A673 (cell line): ENCODE data around the gene SRD5A1. TPM values are rescaled to one million over a fixed set of nuclear protein-coding genes. Genes with fewer than 3 reads are reported as not detected.

Experiments
- BruUV-seq: library from RNA; stranded (reverse); fragments of 400-500 nt; replicated peaks from 2 replicates; lab custom pipeline; 2021; lab: Mats Ljungman, UMichigan
- CTCF ChIA-PET: fragments of 300-600 bp; sonication (Branson Sonifier 250); formaldehyde crosslinking; loops from one replicate; lab custom pipeline; 2022; ENCODE audit warnings: antibody characterized with exemption; lab: Charles Lee
- POLR2A ChIA-PET: fragments of 300-600 bp; sonication (Branson Sonifier 250); formaldehyde crosslinking; loops from one replicate; lab custom pipeline; 2022; ENCODE audit warnings: antibody characterized with exemption; ENCODE audit not compliant: low non-redundant PET; lab: Charles Lee
- DNase-seq: peaks from one replicate; pipeline ENCODE4 v3.0.0-alpha.2; 2015; ENCODE audit warnings: low spot score
- H3K27ac ChIP-seq: fragments of 200-600 bp; sonication (generic); 2 replicates; pipeline ENCODE4 v1.5.1; 2016; ENCODE audit warnings: mixed run types, low read depth, mild to moderate bottlenecking, mixed read lengths, antibody characterized with exemption, low read length; ENCODE audit not compliant: poor library complexity, severe bottlenecking
- H3K27me3 ChIP-seq: fragments of 200-600 bp; sonication (generic); replicated peaks from 2 replicates; pipeline ENCODE4 v1.6.1; 2017; ENCODE audit warnings: mixed run types, low read depth, mild to moderate bottlenecking, mixed read lengths, antibody characterized with exemption, low read length; ENCODE audit not compliant: insufficient read depth, poor library complexity
- H3K36me3 ChIP-seq: fragments of 200-600 bp; sonication (generic); 2 replicates; pipeline ENCODE4 v1.6.1; 2016; ENCODE audit warnings: mixed run types, mild to moderate bottlenecking, mixed read lengths, antibody characterized with exemption, low read length; ENCODE audit not compliant: insufficient read depth, poor library complexity, severe bottlenecking
- H3K4me1 ChIP-seq: fragments of 200-600 bp; sonication (generic); 2 replicates; pipeline ENCODE4 v1.6.1; 2017; ENCODE audit warnings: mixed run types, mild to moderate bottlenecking, mixed read lengths, antibody characterized with exemption, low read length; ENCODE audit not compliant: insufficient read depth, poor library complexity, severe bottlenecking
- H3K4me3 ChIP-seq: fragments of 200-600 bp; sonication (generic); 2 replicates; pipeline ENCODE4 v1.5.1; 2016; ENCODE audit warnings: low read depth, mixed run types, mild to moderate bottlenecking, mixed read lengths, low read length; ENCODE audit not compliant: poor library complexity, severe bottlenecking
- H3K9me3 ChIP-seq: fragments of 200-600 bp; sonication (generic); 2 replicates; pipeline ENCODE4 v1.6.1; 2016; ENCODE audit warnings: mixed run types, low read depth, mild to moderate bottlenecking, mixed read lengths, antibody characterized with exemption, low read length; ENCODE audit not compliant: poor library complexity, severe bottlenecking
- EZH2 ChIP-seq: fragments of 200-600 bp; sonication (generic); IDR thresholded peaks from 2 replicates; pipeline ENCODE4 v1.6.1; 2017; ENCODE audit warnings: borderline replicate concordance, low read depth, mild to moderate bottlenecking, mixed read lengths, antibody characterized with exemption, low read length; ENCODE audit not compliant: poor library complexity, severe bottlenecking
- intact Hi-C: fragments of 100-400 bp; cut with micrococcal nuclease; formaldehyde crosslinking; loops from one replicate; pipeline ENCODE4 v1.10.0; 2022; ENCODE audit not compliant: unreplicated experiment
- total RNA-seq: library from RNA; stranded (reverse); gene quantifications from 2 replicates; pipeline ENCODE4 v1.2.3, GENCODE V29; 2021
- TF ChIP-seq, protein P1 (sequence below): fragments of 300-800, 200-600 bp; sonication (generic); conservative IDR thresholded peaks from 2 replicates; pipeline ENCODE4 v1.5.1; 2017; ENCODE audit warnings: low read depth, mild to moderate bottlenecking, antibody characterized with exemption, low read length, moderate library complexity, mixed read lengths

SRD5A1 gene
- total RNA-seq, 1 experiment from 2014 or later = 32.0 TPM

GRCh38 chr5:6705959-6706358 lies 72.7 kb downstream of the SRD5A1 start:
- CTCF ChIA-PET = no interaction called here
- Histone ChIP-seq H3K4me3 (no peak overlapping the region), H3K4me1 (no peaks in the 10 kb centered on the region), H3K9me3 (no peaks in the 10 kb centered on the region), H3K27ac (no peak overlapping the region), H3K36me3 (no peaks in the 10 kb centered on the region), H3K27me3 (no peaks in the 10 kb centered on the region)
- POLR2A ChIA-PET = no interaction called here
- no TSS peak for BruUV-seq
- intact Hi-C loops = no loop called here
- no peak for DNase-seq
- TF ChIP-seq, protein P1, sequence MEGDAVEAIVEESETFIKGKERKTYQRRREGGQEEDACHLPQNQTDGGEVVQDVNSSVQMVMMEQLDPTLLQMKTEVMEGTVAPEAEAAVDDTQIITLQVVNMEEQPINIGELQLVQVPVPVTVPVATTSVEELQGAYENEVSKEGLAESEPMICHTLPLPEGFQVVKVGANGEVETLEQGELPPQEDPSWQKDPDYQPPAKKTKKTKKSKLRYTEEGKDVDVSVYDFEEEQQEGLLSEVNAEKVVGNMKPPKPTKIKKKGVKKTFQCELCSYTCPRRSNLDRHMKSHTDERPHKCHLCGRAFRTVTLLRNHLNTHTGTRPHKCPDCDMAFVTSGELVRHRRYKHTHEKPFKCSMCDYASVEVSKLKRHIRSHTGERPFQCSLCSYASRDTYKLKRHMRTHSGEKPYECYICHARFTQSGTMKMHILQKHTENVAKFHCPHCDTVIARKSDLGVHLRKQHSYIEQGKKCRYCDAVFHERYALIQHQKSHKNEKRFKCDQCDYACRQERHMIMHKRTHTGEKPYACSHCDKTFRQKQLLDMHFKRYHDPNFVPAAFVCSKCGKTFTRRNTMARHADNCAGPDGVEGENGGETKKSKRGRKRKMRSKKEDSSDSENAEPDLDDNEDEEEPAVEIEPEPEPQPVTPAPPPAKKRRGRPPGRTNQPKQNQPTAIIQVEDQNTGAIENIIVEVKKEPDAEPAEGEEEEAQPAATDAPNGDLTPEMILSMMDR = no peak
- no peak for TF ChIP-seq EZH2

DNA sequence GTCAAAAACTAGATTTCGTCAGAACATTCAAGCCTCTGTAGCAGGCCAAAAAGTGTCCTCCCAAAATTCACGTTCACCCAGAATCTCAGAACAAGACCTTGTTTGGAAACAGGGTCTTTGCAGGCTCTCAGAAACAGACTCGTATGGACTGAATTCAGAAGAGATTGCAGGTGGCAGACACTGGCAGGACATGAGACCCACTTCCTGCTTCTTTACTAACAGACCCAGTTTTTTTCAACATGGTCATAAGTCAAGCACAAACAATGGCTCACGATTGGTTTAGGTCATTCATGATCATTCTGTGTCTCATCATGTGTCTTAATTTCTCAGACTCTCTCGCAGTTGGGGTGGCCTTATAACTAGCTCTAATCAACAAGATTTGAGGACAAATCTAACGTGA lies 74.6 kb downstream of the SRD5A1 start:
- intact Hi-C loops = no loop called here
- no peaks in the 10 kb centered on the region for H3K9me3 ChIP-seq
- CTCF ChIA-PET = no interaction called here
- H3K27me3 ChIP-seq = no peaks in the 10 kb centered on the region
- H3K27ac ChIP-seq = no peak overlapping the region
- POLR2A ChIA-PET = no interaction called here
- no TSS peak for BruUV-seq
- TF ChIP-seq EZH2 = no peak
- TF ChIP-seq, protein P1 = no peak
- H3K4me1 ChIP-seq = no peaks in the 10 kb centered on the region
- H3K4me3 ChIP-seq = no peak overlapping the region
- H3K36me3 ChIP-seq = no peaks in the 10 kb centered on the region
- no peak for DNase-seq

DNA sequence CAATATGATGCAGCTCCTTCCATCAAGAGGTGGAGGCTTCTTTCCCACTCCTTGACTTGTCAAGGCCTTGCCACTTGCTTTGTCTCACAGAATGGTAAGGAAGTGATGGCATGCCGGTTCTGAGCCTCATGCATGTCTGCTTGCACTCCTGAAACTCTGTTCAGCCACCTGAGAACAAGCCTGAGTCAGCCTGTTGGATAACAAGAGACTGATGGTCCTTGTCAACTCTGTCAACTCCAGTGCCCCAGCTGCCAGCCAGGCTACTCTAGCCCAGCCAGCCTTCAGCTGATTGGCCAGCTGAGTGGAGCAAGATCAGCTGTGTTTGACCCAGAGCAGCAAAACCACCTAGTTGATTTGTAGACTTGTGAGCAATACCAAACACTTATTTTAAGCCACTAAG lies 75.6 kb downstream of the SRD5A1 start:
- H3K4me3 ChIP-seq = no peak overlapping the region
- H3K9me3 ChIP-seq = no peaks in the 10 kb centered on the region
- no peaks in the 10 kb centered on the region for H3K36me3 ChIP-seq
- intact Hi-C loops = no loop called here
- ChIA-PET POLR2A (no interaction called here), CTCF (no interaction called here)
- DNase-seq = no peak
- TF ChIP-seq, protein P1 = no peak
- TF ChIP-seq EZH2 = no peak
- no peak overlapping the region for H3K27ac ChIP-seq
- no peaks in the 10 kb centered on the region for H3K27me3 ChIP-seq
- H3K4me1 ChIP-seq = no peaks in the 10 kb centered on the region
- BruUV-seq = no TSS peak
